CD4-positive, alpha-beta T cell treated with Interleukin-1 beta for 1 hour (primary cell): ENCODE results near the gene CREB1.

Experiments used
- DNase-seq, 2 donors: peaks; one replicate each; pipeline ENCODE4 v3.0.0-alpha.2; 2020 to 2022

The CREB1 gene

GRCh38 chr2:207504513-207505170 is 25.1 kb upstream of the CREB1 start:
- no peak for DNase-seq

GRCh38 chr2:207505171-207505570 is 24.6 kb upstream of the CREB1 start:
- DNase-seq, result no peak

- no peak for DNase-seq
Measured at GRCh38 chr2:207505728-207506127, 24.0 kb upstream of the CREB1 start.

GRCh38 chr2:207506426-207506825 is 23.3 kb upstream of the CREB1 start:
- DNase-seq, result no peak

GRCh38 chr2:207510148-207510547 is 19.6 kb upstream of the CREB1 start:
- no peak for DNase-seq

- no peak for DNase-seq
Measured at GRCh38 chr2:207511851-207512250, 17.9 kb upstream of the CREB1 start.

GRCh38 chr2:207512356-207512755 is 17.4 kb upstream of the CREB1 start:
- no peak for DNase-seq

- DNase-seq, result no peak
Measured at GRCh38 chr2:207513551-207514257, 16.1 kb upstream of the CREB1 start.

- no peak for DNase-seq
Measured at GRCh38 chr2:207514451-207514850, 15.3 kb upstream of the CREB1 start.

- no peak for DNase-seq
Measured at GRCh38 chr2:207515671-207516070, 14.1 kb upstream of the CREB1 start.

- DNase-seq, result no peak
Measured at GRCh38 chr2:207516206-207516605, 13.6 kb upstream of the CREB1 start.

- no peak for DNase-seq
Measured at GRCh38 chr2:207523005-207523404, 6.8 kb upstream of the CREB1 start.

GRCh38 chr2:207525296-207525695 is 4.5 kb upstream of the CREB1 start:
- peak in 1 of 2 donors; percentile 36 for DNase-seq

GRCh38 chr2:207528980-207529329 is 807 bp upstream of the CREB1 start:
- DNase-seq, result peak; percentile 80 to 84

GRCh38 chr2:207530160-207531031 is 634 bp downstream of the CREB1 start:
- DNase-seq, result peak; percentile 63 to 70

GRCh38 chr2:207531032-207531952 is 1.5 kb downstream of the CREB1 start:
- peak; percentile 28 to 47 for DNase-seq

GRCh38 chr2:207532676-207533075 is 2.9 kb downstream of the CREB1 start:
- DNase-seq, result no peak

- no peak for DNase-seq
Measured at GRCh38 chr2:207533461-207534008, 3.8 kb downstream of the CREB1 start.

GRCh38 chr2:207534417-207534816 is 4.7 kb downstream of the CREB1 start:
- DNase-seq, result no peak

- DNase-seq, result no peak
Measured at GRCh38 chr2:207539470-207539869, 9.7 kb downstream of the CREB1 start.

- no peak for DNase-seq
Measured at GRCh38 chr2:207540431-207540830, 10.7 kb downstream of the CREB1 start.

GRCh38 chr2:207541933-207542332 is 12.2 kb downstream of the CREB1 start:
- no peak for DNase-seq
